ENCODE results near the gene ITIH2.
"Not testable (repeated sequence)": the region's sequence is repeated elsewhere in the genome, so short reads cannot be mapped to it uniquely, and the experiment has no call there.

Gene ITIH2

GRCh38 chr10:7693194-7693593, 9.9 kb upstream of the ITIH2 start:
- DNase-seq (ENCODE audit: low read depth in 2 of 2) = not testable (repeated sequence)

- DNase-seq (ENCODE audit: low read depth in 2 of 2) = no peak
Observed at GRCh38 chr10:7696545-7696944, 6.6 kb upstream of the ITIH2 start.

GRCh38 chr10:7697426-7697825, 5.7 kb upstream of the ITIH2 start:
- no peak for DNase-seq (ENCODE audit: low read depth in 2 of 2)

GRCh38 chr10:7700577-7701125, 2.5 kb upstream of the ITIH2 start:
- DNase-seq (ENCODE audit: low read depth in 2 of 2) = no peak

- no peak for DNase-seq (ENCODE audit: low read depth in 2 of 2)
Observed at GRCh38 chr10:7701158-7701742, 1.9 kb upstream of the ITIH2 start.

- no peak for DNase-seq (ENCODE audit: low read depth in 2 of 2)
Observed at GRCh38 chr10:7702288-7702812, 766 bp upstream of the ITIH2 start.

GRCh38 chr10:7704071-7705016, 1.2 kb downstream of the ITIH2 start:
- no peak for DNase-seq (ENCODE audit: low read depth in 2 of 2)

GRCh38 chr10:7705341-7705740, 2.2 kb downstream of the ITIH2 start:
- no peak for DNase-seq (ENCODE audit: low read depth in 2 of 2)

- DNase-seq (ENCODE audit: low read depth in 2 of 2) = no peak
Observed at GRCh38 chr10:7706534-7707073, 3.5 kb downstream of the ITIH2 start.

GRCh38 chr10:7707102-7707501, 4.0 kb downstream of the ITIH2 start:
- DNase-seq (ENCODE audit: low read depth in 2 of 2) = no peak

- DNase-seq (ENCODE audit: low read depth in 2 of 2) = no peak
Observed at GRCh38 chr10:7707858-7708622, 4.9 kb downstream of the ITIH2 start.

- DNase-seq (ENCODE audit: low read depth in 2 of 2) = no peak
Observed at GRCh38 chr10:7708832-7709231, 5.7 kb downstream of the ITIH2 start.

- DNase-seq (ENCODE audit: low read depth in 2 of 2) = no peak
Observed at GRCh38 chr10:7710446-7710845, 7.3 kb downstream of the ITIH2 start.

- not testable (repeated sequence) for DNase-seq (ENCODE audit: low read depth in 2 of 2)
Observed at GRCh38 chr10:7711075-7711474, 8.0 kb downstream of the ITIH2 start.

GRCh38 chr10:7715515-7715914, 12.4 kb downstream of the ITIH2 start:
- DNase-seq (ENCODE audit: low read depth in 2 of 2) = no peak

- DNase-seq (ENCODE audit: low read depth in 2 of 2) = no peak
Observed at GRCh38 chr10:7717767-7718166, 14.7 kb downstream of the ITIH2 start.

- DNase-seq (ENCODE audit: low read depth in 2 of 2) = no peak
Observed at GRCh38 chr10:7718685-7719084, 15.6 kb downstream of the ITIH2 start.

- no peak for DNase-seq (ENCODE audit: low read depth in 2 of 2)
Observed at GRCh38 chr10:7720478-7720877, 17.4 kb downstream of the ITIH2 start.

GRCh38 chr10:7722927-7723529, 19.9 kb downstream of the ITIH2 start:
- DNase-seq (ENCODE audit: low read depth in 2 of 2) = no peak

GRCh38 chr10:7734821-7735220, 31.7 kb downstream of the ITIH2 start:
- no peak for DNase-seq (ENCODE audit: low read depth in 2 of 2)

Measured in stimulated activated CD4-positive, alpha-beta T cell treated with anti-CD3 and anti-CD28 coated beads, Interleukin-1b, Interleukin-23, amount 100 ng/mL, for 4 hours (primary cell).